ENCODE measurements around the gene SPATA9.
"Not testable (repeated sequence)": the region's sequence is repeated elsewhere in the genome, so short reads cannot be mapped to it uniquely, and the experiment has no call there.

The SPATA9 gene

GRCh38 chr5:95641741-95642220 lies 41.0 kb downstream of the SPATA9 start:
- Histone ChIP-seq H3K79me2 (ENCODE audit: control insufficient read depth, insufficient read depth, low read length, unreplicated experiment) (no peaks in the 10 kb centered on the region), H3K4me3 (ENCODE audit: low read depth, low read length) (no peak overlapping the region), H3K36me3 (ENCODE audit: insufficient read depth, low read length) (no peaks in the 10 kb centered on the region), H3K27ac (ENCODE audit: low read depth, low read length) (no peak overlapping the region), H3K27me3 (ENCODE audit: insufficient read depth, low read length) (no peaks in the 10 kb centered on the region), H2AFZ (ENCODE audit: low read length, unreplicated experiment) (no peak overlapping the region), H3K4me1 (ENCODE audit: control insufficient read depth, insufficient read depth, low read length, unreplicated experiment) (peaks cover 4% of the 10 kb centered on the region)

- Histone ChIP-seq H2AFZ (ENCODE audit: low read length, unreplicated experiment) (peak overlapping the region; percentile 12), H3K4me3 (ENCODE audit: low read depth, low read length) (no peak overlapping the region), H3K27ac (ENCODE audit: low read depth, low read length) (no peak overlapping the region), H3K79me2 (ENCODE audit: control insufficient read depth, insufficient read depth, low read length, unreplicated experiment) (no peaks in the 10 kb centered on the region), H3K27me3 (ENCODE audit: insufficient read depth, low read length) (no peaks in the 10 kb centered on the region), H3K36me3 (ENCODE audit: insufficient read depth, low read length) (no peaks in the 10 kb centered on the region), H3K4me1 (ENCODE audit: control insufficient read depth, insufficient read depth, low read length, unreplicated experiment) (no peaks in the 10 kb centered on the region)
These were observed 44.2 kb downstream of the SPATA9 start for GRCh38 chr5:95638632-95639031.

GRCh38 chr5:95634081-95634480 lies 48.7 kb downstream of the SPATA9 start:
- peaks cover 19% of the 10 kb centered on the region for H3K4me1 ChIP-seq (ENCODE audit: control insufficient read depth, insufficient read depth, low read length, unreplicated experiment)
- no peak overlapping the region for H3K4me3 ChIP-seq (ENCODE audit: low read depth, low read length)
- no peaks in the 10 kb centered on the region for H3K79me2 ChIP-seq (ENCODE audit: control insufficient read depth, insufficient read depth, low read length, unreplicated experiment)
- H3K27me3 ChIP-seq (ENCODE audit: insufficient read depth, low read length) = no peaks in the 10 kb centered on the region
- H3K27ac ChIP-seq (ENCODE audit: low read depth, low read length) = no peak overlapping the region
- H3K36me3 ChIP-seq (ENCODE audit: insufficient read depth, low read length) = no peaks in the 10 kb centered on the region
- no peak overlapping the region for H2AFZ ChIP-seq (ENCODE audit: low read length, unreplicated experiment)

GRCh38 chr5:95633671-95634070 lies 49.1 kb downstream of the SPATA9 start:
- H3K27me3 ChIP-seq (ENCODE audit: insufficient read depth, low read length) = no peaks in the 10 kb centered on the region
- H3K4me1 ChIP-seq (ENCODE audit: control insufficient read depth, insufficient read depth, low read length, unreplicated experiment) = peaks cover 19% of the 10 kb centered on the region
- no peaks in the 10 kb centered on the region for H3K36me3 ChIP-seq (ENCODE audit: insufficient read depth, low read length)
- H3K79me2 ChIP-seq (ENCODE audit: control insufficient read depth, insufficient read depth, low read length, unreplicated experiment) = no peaks in the 10 kb centered on the region
- H3K4me3 ChIP-seq (ENCODE audit: low read depth, low read length) = no peak overlapping the region
- no peak overlapping the region for H2AFZ ChIP-seq (ENCODE audit: low read length, unreplicated experiment)
- no peak overlapping the region for H3K27ac ChIP-seq (ENCODE audit: low read depth, low read length)

GRCh38 chr5:95632942-95633341 lies 49.8 kb downstream of the SPATA9 start:
- not testable (repeated sequence) for H3K27ac ChIP-seq (ENCODE audit: low read depth, low read length)

GRCh38 chr5:95631991-95632675 lies 50.7 kb downstream of the SPATA9 start:
- Histone ChIP-seq H3K4me3 (ENCODE audit: low read depth, low read length) (peak overlapping the region; percentile 15; the same call in 1 of the 2 replicates), H3K36me3 (ENCODE audit: insufficient read depth, low read length) (no peaks in the 10 kb centered on the region), H2AFZ (ENCODE audit: low read length, unreplicated experiment) (peak overlapping the region; percentile 63), H3K79me2 (ENCODE audit: control insufficient read depth, insufficient read depth, low read length, unreplicated experiment) (no peaks in the 10 kb centered on the region), H3K27ac (ENCODE audit: low read depth, low read length) (peak overlapping the region; percentile 86), H3K27me3 (ENCODE audit: insufficient read depth, low read length) (no peaks in the 10 kb centered on the region), H3K4me1 (ENCODE audit: control insufficient read depth, insufficient read depth, low read length, unreplicated experiment) (peaks cover 19% of the 10 kb centered on the region)

More at GRCh38 chr5:95632942-95633341, 49.8 kb downstream of the SPATA9 start:
- H3K79me2 ChIP-seq (ENCODE audit: control insufficient read depth, insufficient read depth, low read length, unreplicated experiment); H2AFZ ChIP-seq (ENCODE audit: low read length, unreplicated experiment); H3K27me3 ChIP-seq (ENCODE audit: insufficient read depth, low read length); H3K36me3 ChIP-seq (ENCODE audit: insufficient read depth, low read length); H3K4me3 ChIP-seq (ENCODE audit: low read depth, low read length): not testable (repeated sequence)
- H3K4me1 ChIP-seq (ENCODE audit: control insufficient read depth, insufficient read depth, low read length, unreplicated experiment) = peaks cover 19% of the 10 kb centered on the region

- H3K27ac ChIP-seq (ENCODE audit: low read depth, low read length) = peak overlapping the region; percentile 86
- no peaks in the 10 kb centered on the region for H3K36me3 ChIP-seq (ENCODE audit: insufficient read depth, low read length)
- no peaks in the 10 kb centered on the region for H3K27me3 ChIP-seq (ENCODE audit: insufficient read depth, low read length)
- peak overlapping the region; percentile 15; the same call in 1 of the 2 replicates for H3K4me3 ChIP-seq (ENCODE audit: low read depth, low read length)
- H3K4me1 ChIP-seq (ENCODE audit: control insufficient read depth, insufficient read depth, low read length, unreplicated experiment) = peaks cover 19% of the 10 kb centered on the region
- H3K79me2 ChIP-seq (ENCODE audit: control insufficient read depth, insufficient read depth, low read length, unreplicated experiment) = no peaks in the 10 kb centered on the region
- peak overlapping the region; percentile 63 for H2AFZ ChIP-seq (ENCODE audit: low read length, unreplicated experiment)
These were observed 51.4 kb downstream of the SPATA9 start for GRCh38 chr5:95631255-95631958.

GRCh38 chr5:95630394-95630917 lies 52.3 kb downstream of the SPATA9 start:
- Histone ChIP-seq H2AFZ (ENCODE audit: low read length, unreplicated experiment) (peak overlapping the region; percentile 72), H3K27me3 (ENCODE audit: insufficient read depth, low read length) (no peaks in the 10 kb centered on the region), H3K4me1 (ENCODE audit: control insufficient read depth, insufficient read depth, low read length, unreplicated experiment) (peaks cover 19% of the 10 kb centered on the region), H3K79me2 (ENCODE audit: control insufficient read depth, insufficient read depth, low read length, unreplicated experiment) (no peaks in the 10 kb centered on the region), H3K4me3 (ENCODE audit: low read depth, low read length) (no peak overlapping the region), H3K27ac (ENCODE audit: low read depth, low read length) (peak overlapping the region; percentile 86), H3K36me3 (ENCODE audit: insufficient read depth, low read length) (no peaks in the 10 kb centered on the region)

GRCh38 chr5:95628933-95629332 lies 53.9 kb downstream of the SPATA9 start:
- Histone ChIP-seq H2AFZ (ENCODE audit: low read length, unreplicated experiment) (no peak overlapping the region), H3K27ac (ENCODE audit: low read depth, low read length) (no peak overlapping the region), H3K27me3 (ENCODE audit: insufficient read depth, low read length) (no peaks in the 10 kb centered on the region), H3K4me1 (ENCODE audit: control insufficient read depth, insufficient read depth, low read length, unreplicated experiment) (peaks cover 19% of the 10 kb centered on the region), H3K36me3 (ENCODE audit: insufficient read depth, low read length) (no peaks in the 10 kb centered on the region), H3K79me2 (ENCODE audit: control insufficient read depth, insufficient read depth, low read length, unreplicated experiment) (no peaks in the 10 kb centered on the region), H3K4me3 (ENCODE audit: low read depth, low read length) (no peak overlapping the region)

- Histone ChIP-seq H3K4me1 (ENCODE audit: control insufficient read depth, insufficient read depth, low read length, unreplicated experiment) (peaks cover 19% of the 10 kb centered on the region), H3K27ac (ENCODE audit: low read depth, low read length) (no peak overlapping the region), H3K79me2 (ENCODE audit: control insufficient read depth, insufficient read depth, low read length, unreplicated experiment) (no peaks in the 10 kb centered on the region)
These were observed 54.6 kb downstream of the SPATA9 start for GRCh38 chr5:95627971-95628810.

More at GRCh38 chr5:95627971-95628810, 54.6 kb downstream of the SPATA9 start:
- no peak overlapping the region for H2AFZ ChIP-seq (ENCODE audit: low read length, unreplicated experiment)
- H3K36me3 ChIP-seq (ENCODE audit: insufficient read depth, low read length) = no peaks in the 10 kb centered on the region
- H3K27me3 ChIP-seq (ENCODE audit: insufficient read depth, low read length) = no peaks in the 10 kb centered on the region
- H3K4me3 ChIP-seq (ENCODE audit: low read depth, low read length) = no peak overlapping the region

All from ACC112 (cell line).